ENCODE results near the gene AGGF1.
"Not testable (repeated sequence)": the region's sequence is repeated elsewhere in the genome, so short reads cannot be mapped to it uniquely, and the experiment has no call there.

Gene AGGF1

DNA sequence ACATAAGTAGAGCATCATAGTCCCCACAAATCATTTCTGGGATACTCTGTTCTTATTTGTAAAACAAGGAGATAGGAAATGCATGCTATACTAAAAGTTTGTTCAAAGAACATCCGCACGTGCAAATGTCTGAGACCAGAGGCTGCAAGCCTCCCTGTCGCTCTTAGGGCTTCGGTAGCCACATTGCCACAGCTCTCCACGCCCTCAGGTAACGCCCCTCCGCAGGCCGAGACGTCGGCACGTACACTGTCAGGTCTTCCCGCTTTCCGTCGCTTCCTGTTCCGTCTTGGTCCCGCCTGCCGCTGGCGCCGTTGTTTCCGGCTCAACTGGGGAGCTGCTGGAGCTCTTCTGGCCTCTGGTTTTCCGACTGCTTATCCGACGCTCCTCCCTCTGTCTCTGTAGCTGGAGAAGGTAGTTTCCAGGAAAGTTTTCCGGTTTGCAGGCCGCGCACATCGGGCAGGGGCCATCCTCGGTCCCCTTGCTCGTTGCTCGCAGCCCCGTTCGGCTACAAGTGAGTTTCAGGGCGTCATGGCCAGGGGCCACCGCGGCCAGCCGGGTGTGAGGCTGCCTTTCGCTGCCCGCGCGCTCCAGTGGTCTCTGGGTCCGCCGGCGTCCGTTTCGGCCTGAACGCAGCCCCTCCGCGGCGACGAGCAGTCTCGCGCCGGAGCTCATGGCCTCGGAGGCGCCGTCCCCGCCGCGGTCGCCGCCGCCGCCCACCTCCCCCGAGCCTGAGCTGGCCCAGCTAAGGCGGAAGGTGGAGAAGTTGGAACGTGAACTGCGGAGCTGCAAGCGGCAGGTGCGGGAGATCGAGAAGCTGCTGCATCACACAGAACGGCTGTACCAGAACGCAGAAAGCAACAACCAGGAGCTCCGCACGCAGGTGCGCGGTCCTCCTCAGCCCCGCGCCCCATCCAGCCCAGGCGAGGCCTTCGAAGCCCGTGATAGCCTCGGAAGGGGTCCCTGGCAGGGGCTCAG lies at the start of gene AGGF1:
Gene AGGF1 (plus strand): TSS at position 308 of the 975 bp plus-strand sequence. CDS start 363 bp downstream, at position 671.
- peak; percentile 86 to 88 (median 86) for DNase-seq (ENCODE audit: low read depth in 2 of 3, low spot score in 1 of 3)

DNA sequence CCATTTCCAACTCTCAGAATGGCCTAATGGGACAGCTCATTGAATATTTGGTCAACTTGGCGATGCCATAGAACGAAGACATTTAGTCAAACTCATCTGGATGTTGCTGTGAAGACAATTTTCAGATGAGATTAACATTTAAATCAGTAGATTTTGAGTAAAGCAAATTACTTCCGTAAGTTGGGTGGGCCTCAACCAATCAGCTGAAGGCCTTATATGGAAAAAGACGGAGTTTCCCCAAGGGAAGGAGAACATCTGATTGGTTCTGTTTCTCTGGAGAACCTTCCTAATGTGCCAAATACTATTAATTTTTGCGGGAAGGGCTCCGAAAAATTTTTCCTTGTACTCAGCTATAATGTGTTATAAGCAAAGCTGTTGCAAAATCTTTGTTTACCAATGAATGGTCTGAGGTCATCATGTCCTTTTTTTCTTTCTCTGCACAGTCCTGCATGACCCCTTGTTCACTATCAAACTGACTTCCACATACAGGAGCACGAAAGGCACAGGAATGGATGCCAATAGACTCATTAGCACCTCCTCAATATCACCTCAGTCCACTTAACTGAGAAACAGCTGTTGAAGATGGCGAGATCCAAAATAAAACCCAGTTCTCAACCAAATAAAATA lies 49.6 kb upstream of the AGGF1 start:
- no peak for DNase-seq (ENCODE audit: low read depth in 2 of 3, low spot score in 1 of 3)

DNA sequence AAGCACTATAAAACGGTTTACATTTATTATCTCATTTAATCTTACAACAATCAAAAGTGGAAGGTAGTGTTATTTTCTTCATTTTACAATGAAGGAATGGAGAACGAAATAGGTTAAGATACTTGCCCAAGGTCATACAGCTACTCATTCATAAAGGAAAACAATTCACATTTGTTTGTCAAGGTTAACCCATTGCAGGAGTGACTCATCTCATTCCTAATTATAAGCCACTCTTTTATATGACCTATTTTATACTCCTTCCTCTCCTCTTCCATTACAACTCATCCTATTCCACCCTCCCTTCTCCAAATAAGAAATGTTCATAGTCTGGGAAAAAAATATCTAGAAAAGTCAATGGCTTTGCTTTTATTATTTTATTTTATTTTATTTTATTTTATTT lies 47.8 kb upstream of the AGGF1 start:
- no peak for DNase-seq (ENCODE audit: low read depth in 2 of 3, low spot score in 1 of 3)

- no peak for DNase-seq (ENCODE audit: low read depth in 2 of 3, low spot score in 1 of 3)
Measured at GRCh38 chr5:76983468-76983867, 46.7 kb upstream of the AGGF1 start.

DNA sequence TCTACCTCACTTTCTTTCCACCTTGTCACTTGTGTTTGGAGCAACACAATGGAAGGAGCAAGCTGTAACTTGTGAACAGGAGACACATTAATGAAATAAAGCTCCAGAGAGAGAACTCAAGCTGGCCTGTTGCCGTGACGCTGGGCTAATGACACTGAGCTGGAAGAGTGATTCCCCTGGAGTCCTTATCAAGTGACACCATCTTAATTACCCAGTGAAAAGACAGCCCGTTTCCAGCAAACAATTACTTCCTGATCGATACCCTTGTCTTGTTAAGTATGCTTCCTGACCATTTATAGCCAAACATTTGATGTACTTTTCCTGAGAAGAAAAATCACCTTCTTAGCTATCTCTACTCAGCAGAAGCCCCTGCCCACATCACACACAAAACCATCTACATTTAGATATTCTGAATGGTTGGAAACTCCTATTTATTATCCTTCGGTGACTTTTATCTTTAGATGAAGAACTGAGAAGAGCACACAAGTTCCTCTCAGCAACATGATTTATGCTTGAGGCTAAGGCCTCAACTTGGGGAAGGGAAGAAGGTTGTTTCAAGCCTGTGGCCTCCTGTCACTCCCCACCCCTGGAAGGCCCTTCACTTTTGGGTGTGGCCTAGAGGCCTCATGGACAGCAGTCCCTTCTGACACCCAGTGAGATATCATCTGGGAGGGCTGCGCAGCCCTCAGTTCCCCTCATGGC lies 43.2 kb upstream of the AGGF1 start:
- DNase-seq (ENCODE audit: low read depth in 2 of 3, low spot score in 1 of 3) = no peak

- no peak for DNase-seq (ENCODE audit: low read depth in 2 of 3, low spot score in 1 of 3)
Measured at GRCh38 chr5:76990899-76991459, 39.2 kb upstream of the AGGF1 start.

- not testable (repeated sequence) for DNase-seq (ENCODE audit: low read depth in 2 of 3, low spot score in 1 of 3)
Measured at GRCh38 chr5:76993436-76993835, 36.8 kb upstream of the AGGF1 start.

- DNase-seq (ENCODE audit: low read depth in 2 of 3, low spot score in 1 of 3) = no peak
Measured at GRCh38 chr5:76994337-76994736, 35.9 kb upstream of the AGGF1 start.

DNA sequence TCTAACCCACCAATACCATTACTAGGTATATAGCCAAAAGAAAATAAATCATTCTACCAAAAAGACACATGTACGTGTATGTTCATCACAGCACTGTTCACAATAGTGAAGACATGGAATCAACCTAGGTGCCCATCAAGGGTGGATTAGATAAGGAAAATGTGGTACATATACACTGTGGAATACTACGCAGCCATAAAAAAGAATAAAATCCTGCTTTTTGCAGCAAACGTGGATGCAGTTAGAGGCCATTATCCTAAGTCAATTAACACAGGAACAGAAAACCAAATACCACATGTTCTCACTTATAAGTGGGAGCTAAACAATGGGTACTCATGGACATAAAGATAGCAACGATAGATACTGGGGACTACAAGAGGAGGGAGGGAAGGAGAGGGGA lies 32.0 kb upstream of the AGGF1 start:
- DNase-seq (ENCODE audit: low read depth in 2 of 3, low spot score in 1 of 3) = not testable (repeated sequence)

GRCh38 chr5:76999451-76999850 lies 30.8 kb upstream of the AGGF1 start:
- DNase-seq (ENCODE audit: low read depth in 2 of 3, low spot score in 1 of 3) = no peak

GRCh38 chr5:77003246-77003645 lies 27.0 kb upstream of the AGGF1 start:
- DNase-seq (ENCODE audit: low read depth in 2 of 3, low spot score in 1 of 3) = no peak

- no peak for DNase-seq (ENCODE audit: low read depth in 2 of 3, low spot score in 1 of 3)
Measured at GRCh38 chr5:77006124-77006523, 24.1 kb upstream of the AGGF1 start.

- DNase-seq (ENCODE audit: low read depth in 2 of 3, low spot score in 1 of 3) = no peak
Measured at GRCh38 chr5:77008413-77008812, 21.8 kb upstream of the AGGF1 start.

DNA sequence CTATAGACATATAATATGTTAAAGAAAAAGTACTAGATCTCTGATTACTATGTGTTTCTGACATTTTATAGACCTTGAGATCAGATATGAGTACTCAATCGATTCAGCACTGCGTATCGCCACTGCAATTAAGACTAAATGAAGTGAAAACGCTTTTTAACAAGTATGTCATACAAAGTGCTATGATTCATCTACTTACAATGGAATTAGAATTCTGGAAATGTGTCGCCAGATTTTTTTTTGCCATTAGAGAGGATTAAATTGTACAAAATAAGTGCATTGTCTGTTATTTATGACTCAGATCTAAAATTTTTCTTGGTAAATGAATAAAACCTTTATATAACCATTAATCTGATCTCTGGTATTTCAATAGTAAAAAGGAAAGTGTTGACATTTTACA lies 20.0 kb upstream of the AGGF1 start:
- no peak for DNase-seq (ENCODE audit: low read depth in 2 of 3, low spot score in 1 of 3)

DNA sequence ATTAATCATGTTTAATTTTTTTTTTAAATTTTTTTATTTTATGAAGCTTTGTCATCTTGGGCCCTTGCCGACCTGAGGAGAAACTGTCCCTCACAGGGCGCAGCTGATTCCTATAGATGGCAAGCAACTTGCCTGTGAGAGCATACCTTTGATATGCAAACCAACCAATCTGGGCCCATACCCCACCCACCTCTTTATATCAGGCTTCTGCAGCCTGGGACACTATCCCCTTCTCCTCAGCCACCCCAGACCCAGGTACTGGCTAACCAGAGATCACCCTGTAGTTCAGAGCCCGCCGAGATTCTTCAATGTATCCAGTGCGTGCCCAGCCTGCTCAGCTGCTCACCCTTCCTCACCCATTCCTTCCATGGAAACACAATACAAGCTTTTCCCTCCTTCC lies 18.7 kb upstream of the AGGF1 start:
- DNase-seq (ENCODE audit: low read depth in 2 of 3, low spot score in 1 of 3) = no peak

DNA sequence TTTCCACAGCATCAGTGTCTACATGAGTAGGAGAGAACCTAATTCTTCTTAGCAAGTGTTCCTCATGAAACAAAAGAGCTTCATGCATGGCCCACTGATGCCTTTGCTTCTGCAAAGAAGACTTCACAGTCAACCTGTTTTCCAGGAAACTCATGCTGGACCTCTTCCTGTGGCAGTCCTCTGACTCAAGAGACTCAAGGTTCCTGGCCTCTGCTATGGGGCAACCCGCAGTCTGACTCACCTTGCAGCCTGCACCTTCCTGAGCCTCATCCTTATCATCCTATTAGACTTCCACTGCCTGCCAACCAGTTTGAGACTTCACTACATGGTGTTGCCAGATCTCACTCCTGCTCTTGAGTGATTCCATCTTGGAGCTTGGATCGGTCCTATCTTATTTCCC lies 17.6 kb upstream of the AGGF1 start:
- DNase-seq (ENCODE audit: low read depth in 2 of 3, low spot score in 1 of 3) = no peak

GRCh38 chr5:77015938-77016569 lies 14.2 kb upstream of the AGGF1 start:
- DNase-seq (ENCODE audit: low read depth in 2 of 3, low spot score in 1 of 3) = no peak

DNA sequence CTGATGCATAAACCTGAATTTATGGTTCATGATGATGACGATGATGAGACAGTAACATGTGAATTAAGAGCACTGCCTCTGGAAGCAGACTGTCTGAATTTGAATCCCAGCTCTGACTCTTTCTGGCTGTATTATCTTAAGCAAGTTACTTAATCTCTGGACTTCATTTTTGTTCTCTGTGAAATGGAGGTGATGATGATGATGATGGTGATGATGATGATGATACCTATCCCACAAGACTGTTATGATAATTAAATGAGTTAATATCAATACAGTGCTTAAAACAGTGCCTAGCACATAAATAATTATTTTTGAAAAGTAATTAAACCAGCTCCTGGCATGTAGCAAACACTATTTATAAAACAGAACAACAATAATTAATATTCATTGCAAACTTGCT lies 13.2 kb upstream of the AGGF1 start:
- DNase-seq (ENCODE audit: low read depth in 2 of 3, low spot score in 1 of 3) = no peak

- DNase-seq (ENCODE audit: low read depth in 2 of 3, low spot score in 1 of 3) = no peak
Measured at GRCh38 chr5:77017668-77018067, 12.5 kb upstream of the AGGF1 start.

GRCh38 chr5:77022511-77023417 lies 7.4 kb upstream of the AGGF1 start:
- no peak for DNase-seq (ENCODE audit: low read depth in 2 of 3, low spot score in 1 of 3)

Data from stimulated activated CD4-positive, alpha-beta T cell treated with anti-CD3 and anti-CD28 coated beads, Interleukin-12 subunit alpha, Interleukin-12 subunit beta, amount 100 ng/mL, for 48 hours (primary cell).